Endothelial cell of umbilical vein (primary cell): ENCODE data around the gene CNST. TPM values are rescaled to one million over a fixed set of nuclear protein-coding genes. Genes with fewer than 3 reads are reported as not detected.

Experiments
- BruUV-seq: library from RNA; stranded (reverse); fragments of 400-500 nt; replicated peaks from 2 replicates; lab custom pipeline; 2021; lab: Mats Ljungman, UMichigan
- CTCF ChIA-PET: fragments of 300-600, 350-600 bp; sonication (Branson Sonifier 250); formaldehyde crosslinking; loops from one replicate; lab custom pipeline; 2021; ENCODE audit warnings: antibody characterized with exemption, inconsistent platforms; lab: Charles Lee
- POLR2A ChIA-PET: fragments of 300-600, 350-600 bp; sonication (Branson Sonifier 250); formaldehyde crosslinking; loops from one replicate; lab custom pipeline; 2021; ENCODE audit warnings: antibody characterized with exemption, inconsistent platforms; lab: Charles Lee
- DNase-seq: peaks from one replicate; pipeline ENCODE4 v3.0.0-alpha.2; 2011; ENCODE audit warnings: low read depth, low spot score
- FAIRE-seq: peaks from 2 replicates; lab custom pipeline; 2011; peaks lifted over from hg19 to GRCh38; lab: Jason Lieb, UNC
- H2AFZ ChIP-seq: 2 replicates; pipeline ENCODE4 v1.6.0; 2012; ENCODE audit warnings: low read depth, low read length, control low read depth, inconsistent platforms
- H3K27ac ChIP-seq: 2 replicates; pipeline ENCODE4 v1.5.1; 2011; ENCODE audit warnings: low read depth, mild to moderate bottlenecking, control low read depth, low read length, moderate library complexity; ENCODE audit not compliant: insufficient read depth
- H3K27me3 ChIP-seq, 2 experiments: 2 replicates each; pipeline versions ENCODE4 v1.6.0 to v1.6.1; 2011; ENCODE audit warnings: low read length in 2 of 2, mixed read lengths in 1 of 2; ENCODE audit not compliant: control insufficient read depth in 2 of 2, insufficient read depth in 2 of 2
- H3K36me3 ChIP-seq, 2 experiments: 2 replicates in 1 of 2; 3 replicates in 1 of 2; pipeline ENCODE4 v1.5.1; 2011; ENCODE audit warnings: low read length in 2 of 2, mild to moderate bottlenecking in 1 of 2, moderate library complexity in 1 of 2; ENCODE audit not compliant: control insufficient read depth in 2 of 2, insufficient read depth in 2 of 2; ENCODE audit errors: extremely low read depth in 1 of 2
- H3K4me1 ChIP-seq: 3 replicates; pipeline ENCODE4 v1.5.1; 2011; ENCODE audit warnings: mild to moderate bottlenecking, low read length; ENCODE audit not compliant: control insufficient read depth, insufficient read depth; ENCODE audit errors: extremely low read depth
- H3K4me2 ChIP-seq: 2 replicates; pipeline ENCODE4 v1.6.1; 2011; ENCODE audit warnings: low read length, control low read depth, mixed read lengths; ENCODE audit not compliant: insufficient read depth
- H3K4me3 ChIP-seq, 3 experiments: fragments of 200-600 bp in 1 of 3; sonication (generic), shearing (Covaris generic) in 1 of 3; replicated peaks in 1 of 3; 2 replicates each; pipeline ENCODE4 v1.5.1; 2011 to 2016; ENCODE audit warnings: control low read depth in 3 of 3, low read length in 3 of 3, mild to moderate bottlenecking in 2 of 3, inconsistent platforms in 1 of 3, low read depth in 1 of 3, moderate library complexity in 1 of 3; ENCODE audit not compliant: insufficient read depth in 1 of 3
- H3K79me2 ChIP-seq: 2 replicates; pipeline ENCODE4 v1.6.0; 2012; ENCODE audit warnings: low read length, inconsistent platforms; ENCODE audit not compliant: control insufficient read depth, insufficient read depth
- H3K9ac ChIP-seq: replicated peaks from 2 replicates; pipeline ENCODE3; 2011; ENCODE audit warnings: low read length, control low read depth; ENCODE audit not compliant: insufficient read depth; ENCODE audit errors: extremely low read depth
- H3K9me1 ChIP-seq: replicated peaks from 3 replicates; pipeline ENCODE4 v1.6.0; 2011; ENCODE audit warnings: mild to moderate bottlenecking, low read length; ENCODE audit not compliant: control insufficient read depth, insufficient read depth; ENCODE audit errors: extremely low read depth
- H3K9me3 ChIP-seq: replicated peaks from 2 replicates; pipeline ENCODE4 v1.5.1; 2012; ENCODE audit warnings: low read length, inconsistent platforms; ENCODE audit not compliant: control insufficient read depth, insufficient read depth
- H4K20me1 ChIP-seq: replicated peaks from 2 replicates; pipeline ENCODE3; 2011; ENCODE audit warnings: mild to moderate bottlenecking, low read length; ENCODE audit not compliant: control insufficient read depth, insufficient read depth; ENCODE audit errors: extremely low read depth
- EZH2 ChIP-seq: IDR thresholded peaks from 2 replicates; pipeline ENCODE4 v1.6.1; 2012; ENCODE audit warnings: borderline replicate concordance, low read depth, mild to moderate bottlenecking, moderate library complexity, low read length, inconsistent platforms; ENCODE audit not compliant: severe bottlenecking
- FOS ChIP-seq: IDR thresholded peaks from 2 replicates; pipeline ENCODE4 v1.6.1; 2011; ENCODE audit warnings: mild to moderate bottlenecking, low read length, moderate library complexity, borderline replicate concordance; ENCODE audit not compliant: insufficient read depth
- GATA2 ChIP-seq: IDR thresholded peaks from 2 replicates; pipeline ENCODE4 v1.7.0; 2011; ENCODE audit warnings: low read depth, mild to moderate bottlenecking, moderate library complexity, mixed read lengths, low read length; ENCODE audit not compliant: insufficient read length, insufficient read depth
- JUN ChIP-seq: IDR thresholded peaks from 2 replicates; pipeline ENCODE4 v1.6.1; 2011; ENCODE audit warnings: borderline replicate concordance, low read depth; ENCODE audit not compliant: insufficient read length, insufficient read depth
- MYC ChIP-seq: IDR thresholded peaks from one replicate; pipeline ENCODE4 v1.6.1; 2011; ENCODE audit warnings: mild to moderate bottlenecking, low read depth, low read length
- POLR2A ChIP-seq: IDR thresholded peaks from 2 replicates; pipeline ENCODE4 v1.6.1; 2012; ENCODE audit warnings: low read depth, mild to moderate bottlenecking, control low read depth, low read length
- POLR2AphosphoS5 ChIP-seq: IDR thresholded peaks from 2 replicates; pipeline ENCODE4 v1.6.1; 2012; ENCODE audit warnings: low read depth, mild to moderate bottlenecking, control low read depth, low read length, moderate library complexity; ENCODE audit not compliant: insufficient read depth
- dilution Hi-C: fragments of 300-500 bp; cut with MboI; formaldehyde crosslinking; loops from one replicate; pipeline ENCODE4 v1.15.0; 2019; ENCODE audit warnings: low sequenced_read_pairs; ENCODE audit not compliant: extremely low pct_ligation_motif_present
- intact Hi-C: fragments of 100-400 bp; cut with micrococcal nuclease; formaldehyde crosslinking; loops from one replicate; pipeline ENCODE4 v1.10.0; 2022
- polyA plus RNA-seq, 4 experiments: library from polyadenylated mRNA; depleted of rRNA in 3 of 4; stranded (reverse) in 3 of 4; unstranded in 1 of 4; fragments of >200 nt; gene quantifications; 2 replicates each; pipeline versions ENCODE4 v1.2.1 to v1.2.3, GENCODE V29; 2011 to 2012; ENCODE audit warnings: missing spikeins in 1 of 4
- total RNA-seq: library from RNA; stranded (reverse); gene quantifications from 2 replicates; pipeline ENCODE4 v1.2.3, GENCODE V29; 2021
- TF ChIP-seq, protein P1 (sequence below), 2 donors: IDR thresholded peaks; 1 replicate in 1 of 2; 2 replicates in 1 of 2; pipeline ENCODE4 v1.5.1; 2011; ENCODE audit warnings: low read length in 2 of 2, mild to moderate bottlenecking in 2 of 2, moderate library complexity in 2 of 2, control low read depth in 1 of 2, inconsistent platforms in 1 of 2, low read depth in 1 of 2; ENCODE audit not compliant: insufficient read depth in 1 of 2; ENCODE audit errors: extremely low read depth in 1 of 2
- TF ChIP-seq, protein P2 (sequence below): IDR thresholded peaks from 2 replicates; pipeline ENCODE4 v1.6.1; 2011; ENCODE audit not compliant: insufficient read depth, insufficient read length

Gene CNST
- total and polyA plus RNA-seq, 2 donors (not counting 3 experiments of a cell fraction or from before 2014, with no cell fraction given): 6.3 to 18.1 TPM

DNA sequence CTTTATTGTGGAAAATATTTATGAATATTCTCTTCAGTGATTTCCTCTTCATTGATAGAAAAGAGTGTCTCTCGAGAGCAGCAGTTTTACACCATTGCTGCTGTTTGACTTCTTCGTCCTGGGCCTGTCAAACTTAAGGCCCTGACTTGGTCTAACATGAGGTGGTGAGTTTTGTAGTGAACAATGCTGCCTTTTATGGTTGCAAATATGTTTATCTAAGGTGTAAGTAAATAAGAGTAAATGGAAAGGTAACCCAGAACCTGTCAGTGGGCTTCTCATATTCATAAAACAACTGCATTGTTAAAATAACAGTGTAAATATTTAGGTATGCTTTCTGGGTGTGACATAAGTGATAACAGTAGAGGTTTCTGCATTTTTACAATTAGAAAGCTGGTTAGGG, 95.2 kb downstream of the CNST start:
- H3K27me3 ChIP-seq: no peaks in the 10 kb centered on the region
- no TSS peak for BruUV-seq
- H3K4me1 ChIP-seq: no peaks in the 10 kb centered on the region
- H2AFZ ChIP-seq: no peak overlapping the region
- H3K4me2 ChIP-seq: no peak overlapping the region
- no peak overlapping the region for H3K9ac ChIP-seq
- DNase-seq: no peak
- no peaks in the 10 kb centered on the region for H3K9me3 ChIP-seq
- no peak for FAIRE-seq
- intact Hi-C loops (no loop called here), dilution Hi-C loops (no loop called here)
- no peak overlapping the region for H3K27ac ChIP-seq
- ChIA-PET POLR2A (no interaction called here), CTCF (no interaction called here)
- H3K79me2 ChIP-seq: no peaks in the 10 kb centered on the region
- H4K20me1 ChIP-seq: no peaks in the 10 kb centered on the region
- TF ChIP-seq MYC: no peak
- TF ChIP-seq, protein P1, sequence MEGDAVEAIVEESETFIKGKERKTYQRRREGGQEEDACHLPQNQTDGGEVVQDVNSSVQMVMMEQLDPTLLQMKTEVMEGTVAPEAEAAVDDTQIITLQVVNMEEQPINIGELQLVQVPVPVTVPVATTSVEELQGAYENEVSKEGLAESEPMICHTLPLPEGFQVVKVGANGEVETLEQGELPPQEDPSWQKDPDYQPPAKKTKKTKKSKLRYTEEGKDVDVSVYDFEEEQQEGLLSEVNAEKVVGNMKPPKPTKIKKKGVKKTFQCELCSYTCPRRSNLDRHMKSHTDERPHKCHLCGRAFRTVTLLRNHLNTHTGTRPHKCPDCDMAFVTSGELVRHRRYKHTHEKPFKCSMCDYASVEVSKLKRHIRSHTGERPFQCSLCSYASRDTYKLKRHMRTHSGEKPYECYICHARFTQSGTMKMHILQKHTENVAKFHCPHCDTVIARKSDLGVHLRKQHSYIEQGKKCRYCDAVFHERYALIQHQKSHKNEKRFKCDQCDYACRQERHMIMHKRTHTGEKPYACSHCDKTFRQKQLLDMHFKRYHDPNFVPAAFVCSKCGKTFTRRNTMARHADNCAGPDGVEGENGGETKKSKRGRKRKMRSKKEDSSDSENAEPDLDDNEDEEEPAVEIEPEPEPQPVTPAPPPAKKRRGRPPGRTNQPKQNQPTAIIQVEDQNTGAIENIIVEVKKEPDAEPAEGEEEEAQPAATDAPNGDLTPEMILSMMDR (IDR thresholded peaks at IDR 0.05; ENCODE audit: extremely low read depth in 1 of 2, insufficient read depth in 1 of 2, low read depth in 1 of 2, low read length in 2 of 2): no peak
- no peak for TF ChIP-seq POLR2A
- no peak for TF ChIP-seq EZH2
- no peak for TF ChIP-seq FOS
- TF ChIP-seq, protein P2, sequence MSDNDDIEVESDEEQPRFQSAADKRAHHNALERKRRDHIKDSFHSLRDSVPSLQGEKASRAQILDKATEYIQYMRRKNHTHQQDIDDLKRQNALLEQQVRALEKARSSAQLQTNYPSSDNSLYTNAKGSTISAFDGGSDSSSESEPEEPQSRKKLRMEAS: no peak
- no peak for TF ChIP-seq GATA2
- no peak for TF ChIP-seq POLR2AphosphoS5
- TF ChIP-seq JUN: no peak
- no peak overlapping the region for H3K4me3 ChIP-seq
- peaks cover 6 to 9% of the 10 kb centered on the region in 2 experiments for H3K36me3 ChIP-seq
- no peaks in the 10 kb centered on the region for H3K9me1 ChIP-seq
